HUES64 (cell line): ENCODE results near the gene SLC16A2.
"Not testable (repeated sequence)": the region's sequence is repeated elsewhere in the genome, so short reads cannot be mapped to it uniquely, and the experiment has no call there.

Source experiments
- H3K27ac ChIP-seq: 2 replicates; pipeline ENCODE4 v1.7.0; 2013; ENCODE audit warnings: low read depth, low read length, inconsistent platforms
- H3K27me3 ChIP-seq: 2 replicates; pipeline ENCODE4 v1.6.1; 2013; ENCODE audit warnings: mild to moderate bottlenecking, low read length; ENCODE audit not compliant: insufficient read depth
- H3K36me3 ChIP-seq: 2 replicates; pipeline ENCODE4 v1.6.1; 2013; ENCODE audit warnings: mild to moderate bottlenecking, low read length; ENCODE audit not compliant: insufficient read depth
- H3K4me1 ChIP-seq: 2 replicates; pipeline ENCODE4 v1.6.1; 2013; ENCODE audit warnings: mild to moderate bottlenecking, low read length, moderate library complexity; ENCODE audit not compliant: insufficient read depth
- H3K4me3 ChIP-seq: 2 replicates; pipeline ENCODE4 v1.5.1; 2013; ENCODE audit warnings: mild to moderate bottlenecking, low read length, moderate library complexity
- H3K9ac ChIP-seq: 2 replicates; pipeline ENCODE4 v1.6.1; 2013; ENCODE audit warnings: mild to moderate bottlenecking, low read depth, low read length
- H3K9me3 ChIP-seq: 2 replicates; pipeline ENCODE4 v1.6.1; 2013; ENCODE audit warnings: low read depth, low read length; ENCODE audit not compliant: insufficient read depth
- WGBS: fragments of 150-250, 120-280 bp; methylation state at CpG from one replicate; pipeline ENCODE4 v1.1.7; 2013; ENCODE audit warnings: missing lambda C conversion rate; 5-methylcytosine and 5-hydroxymethylcytosine counted together

SLC16A2 gene

DNA sequence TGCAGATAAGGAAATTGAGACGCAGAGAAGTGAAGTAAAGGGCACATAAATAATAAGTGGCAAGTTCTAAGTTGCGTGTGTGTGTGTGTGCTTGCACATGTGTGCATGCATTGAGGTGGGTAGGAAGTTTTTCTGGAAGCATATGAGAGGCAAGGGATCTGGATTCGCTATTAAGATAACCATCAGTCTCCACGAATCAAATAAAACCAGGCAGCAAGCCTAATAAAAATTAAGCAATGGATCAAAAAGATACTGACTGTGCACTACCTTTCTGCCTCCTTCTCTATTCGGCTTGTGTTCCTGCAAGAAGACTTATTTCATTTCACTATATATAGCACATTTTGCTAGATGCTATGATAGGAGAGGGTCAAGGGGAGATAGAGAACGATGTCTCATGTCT is 23.8 kb downstream of the SLC16A2 start:
- Histone ChIP-seq H3K4me1 (no peaks in the 10 kb centered on the region), H3K27me3 (no peaks in the 10 kb centered on the region), H3K9ac (no peak overlapping the region), H3K36me3 (no peaks in the 10 kb centered on the region), H3K9me3 (no peaks in the 10 kb centered on the region), H3K27ac (no peak overlapping the region), H3K4me3 (no peak overlapping the region)
- 91% methylated on average over 2 of the region's 6 CpGs for WGBS

DNA sequence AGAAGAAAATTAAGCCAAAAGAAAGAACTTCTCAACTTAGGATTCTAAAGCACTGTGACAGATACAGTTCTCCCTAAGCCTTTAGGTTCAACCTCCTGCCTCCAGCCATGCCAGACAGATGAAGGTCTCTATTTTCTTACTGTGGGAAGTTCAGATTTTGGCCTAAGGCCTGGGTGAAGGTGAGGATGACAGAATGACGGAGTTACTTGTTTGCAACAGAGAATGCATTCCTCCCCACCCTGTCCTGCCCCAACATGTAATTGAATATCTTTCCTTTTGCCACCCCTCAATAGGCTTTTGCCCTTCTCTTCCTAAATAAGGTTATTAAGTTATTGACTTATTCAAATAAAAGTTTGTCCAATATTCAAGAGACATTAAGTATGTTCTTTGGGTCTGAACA is 25.6 kb downstream of the SLC16A2 start:
- Histone ChIP-seq H3K4me3 (no peak overlapping the region), H3K9me3 (no peaks in the 10 kb centered on the region), H3K4me1 (no peaks in the 10 kb centered on the region), H3K36me3 (no peaks in the 10 kb centered on the region), H3K9ac (no peak overlapping the region), H3K27ac (no peak overlapping the region), H3K27me3 (no peaks in the 10 kb centered on the region)
- 100% methylated on average over 1 of the region's 1 CpG for WGBS

GRCh38 chrX:74448669-74449068 is 27.4 kb downstream of the SLC16A2 start:
- no peak overlapping the region for H3K4me3 ChIP-seq
- H3K9me3 ChIP-seq: no peaks in the 10 kb centered on the region
- no peak overlapping the region for H3K9ac ChIP-seq
- H3K27ac ChIP-seq: no peak overlapping the region
- H3K36me3 ChIP-seq: no peaks in the 10 kb centered on the region
- H3K4me1 ChIP-seq: no peaks in the 10 kb centered on the region
- 95% methylated on average over 5 of the region's 5 CpGs for WGBS
- no peaks in the 10 kb centered on the region for H3K27me3 ChIP-seq

DNA sequence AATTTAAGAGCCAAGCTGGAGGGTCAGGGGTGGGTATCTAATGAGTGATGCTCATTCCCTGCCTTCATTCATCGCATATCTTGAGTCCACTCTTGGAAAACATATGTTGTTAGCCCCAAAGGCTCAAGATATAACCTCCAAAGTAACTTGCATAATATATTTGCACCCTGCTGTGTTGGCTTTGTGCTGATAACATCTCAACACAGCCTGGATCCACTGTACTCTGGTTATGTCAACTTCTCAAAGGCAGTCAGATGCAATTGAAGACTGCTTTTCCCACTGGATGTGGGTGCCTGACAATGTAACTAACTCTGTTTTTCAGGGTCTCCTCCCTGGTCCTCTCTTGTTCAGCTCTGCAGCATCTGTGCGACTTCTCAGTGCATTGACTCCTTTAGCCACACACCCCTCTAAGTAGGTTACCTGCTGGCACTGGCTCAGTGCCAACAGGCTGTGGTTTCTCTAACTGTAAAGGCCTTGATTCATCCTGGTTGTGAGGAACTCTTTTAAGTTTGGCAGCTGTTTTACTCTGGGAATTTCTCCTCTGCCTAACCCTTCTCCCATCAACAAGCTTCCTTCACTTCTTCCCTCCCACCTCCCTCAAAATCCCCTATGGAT is 28.1 kb downstream of the SLC16A2 start:
- Histone ChIP-seq H3K9me3 (no peaks in the 10 kb centered on the region), H3K9ac (no peak overlapping the region), H3K27ac (no peak overlapping the region), H3K27me3 (no peaks in the 10 kb centered on the region), H3K36me3 (no peaks in the 10 kb centered on the region), H3K4me3 (no peak overlapping the region), H3K4me1 (no peaks in the 10 kb centered on the region)
- 92% methylated on average over 2 of the region's 2 CpGs for WGBS

- 96% methylated on average over 2 of the region's 3 CpGs for WGBS
- H3K27ac ChIP-seq: no peak overlapping the region
- H3K27me3 ChIP-seq: no peaks in the 10 kb centered on the region
Measured at GRCh38 chrX:74449937-74450330, 28.6 kb downstream of the SLC16A2 start.

GRCh38 chrX:74450803-74451449 is 29.6 kb downstream of the SLC16A2 start:
- H3K36me3 ChIP-seq: no peaks in the 10 kb centered on the region
- H3K4me3 ChIP-seq: no peak overlapping the region
- no peaks in the 10 kb centered on the region for H3K4me1 ChIP-seq
- H3K27me3 ChIP-seq: no peaks in the 10 kb centered on the region
- no peaks in the 10 kb centered on the region for H3K9me3 ChIP-seq
- H3K27ac ChIP-seq: no peak overlapping the region
- 84% methylated on average over 1 of the region's 1 CpG for WGBS
- no peak overlapping the region for H3K9ac ChIP-seq

More at GRCh38 chrX:74449937-74450330, 28.6 kb downstream of the SLC16A2 start:
- Histone ChIP-seq H3K9me3 (no peaks in the 10 kb centered on the region), H3K9ac (no peak overlapping the region), H3K4me1 (no peaks in the 10 kb centered on the region), H3K4me3 (no peak overlapping the region), H3K36me3 (no peaks in the 10 kb centered on the region)

GRCh38 chrX:74451450-74452198 is 30.3 kb downstream of the SLC16A2 start:
- 95% methylated on average over 4 of the region's 5 CpGs for WGBS

DNA sequence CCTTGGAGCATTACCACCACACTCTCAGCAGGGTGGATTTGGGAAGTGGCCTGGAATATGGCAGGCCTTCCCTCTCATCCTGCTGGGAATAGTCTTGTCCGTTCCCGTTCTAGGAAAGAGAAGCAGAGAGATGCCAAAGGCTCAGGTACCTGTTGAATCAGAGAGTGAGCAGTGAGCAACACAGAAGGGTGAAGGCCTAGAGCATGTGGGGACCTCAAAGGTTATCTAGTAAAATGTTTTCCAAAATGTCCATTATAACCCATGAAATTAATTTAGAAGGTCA is 30.8 kb downstream of the SLC16A2 start:
- no peak overlapping the region for H3K9ac ChIP-seq
- H3K4me1 ChIP-seq: no peaks in the 10 kb centered on the region
- H3K36me3 ChIP-seq: no peaks in the 10 kb centered on the region
- no peak overlapping the region for H3K4me3 ChIP-seq
- H3K27ac ChIP-seq: no peak overlapping the region
- H3K27me3 ChIP-seq: no peaks in the 10 kb centered on the region
- H3K9me3 ChIP-seq: no peaks in the 10 kb centered on the region
- WGBS: 94% methylated on average over 2 of the region's 2 CpGs

More at GRCh38 chrX:74451450-74452198, 30.3 kb downstream of the SLC16A2 start:
- Histone ChIP-seq H3K9me3 (no peaks in the 10 kb centered on the region), H3K36me3 (no peaks in the 10 kb centered on the region), H3K4me3 (no peak overlapping the region), H3K9ac (no peak overlapping the region), H3K27ac (no peak overlapping the region), H3K4me1 (no peaks in the 10 kb centered on the region), H3K27me3 (no peaks in the 10 kb centered on the region)

GRCh38 chrX:74453178-74453577 is 31.9 kb downstream of the SLC16A2 start:
- H3K36me3 ChIP-seq: no peaks in the 10 kb centered on the region
- no peaks in the 10 kb centered on the region for H3K27me3 ChIP-seq
- H3K4me3 ChIP-seq: no peak overlapping the region
- no peaks in the 10 kb centered on the region for H3K4me1 ChIP-seq
- no peak overlapping the region for H3K27ac ChIP-seq
- no peak overlapping the region for H3K9ac ChIP-seq
- 90% methylated on average over 7 of the region's 7 CpGs for WGBS
- H3K9me3 ChIP-seq: no peaks in the 10 kb centered on the region

GRCh38 chrX:74454233-74454632 is 32.9 kb downstream of the SLC16A2 start:
- not testable (repeated sequence) for H3K9ac ChIP-seq, H3K9me3 ChIP-seq, H3K27ac ChIP-seq, H3K4me3 ChIP-seq, H3K27me3 ChIP-seq, H3K36me3 ChIP-seq, H3K4me1 ChIP-seq
- no CpG with 5 or more reads among the region's 3 CpGs for WGBS

- Histone ChIP-seq H3K36me3 (no peaks in the 10 kb centered on the region), H3K4me1 (no peaks in the 10 kb centered on the region; the same call in 1 of the 2 replicates), H3K27me3 (no peaks in the 10 kb centered on the region), H3K9ac (no peak overlapping the region), H3K27ac (no peak overlapping the region), H3K9me3 (no peaks in the 10 kb centered on the region), H3K4me3 (no peak overlapping the region)
- WGBS: no CpG with 5 or more reads among the region's 1 CpG
Measured at GRCh38 chrX:74458736-74459135, 37.4 kb downstream of the SLC16A2 start.
